ENCODE measurements around the gene VGLL3.

The VGLL3 gene

GRCh38 chr3:86948822-86949221, 42.1 kb downstream of the VGLL3 start:
- DNase-seq, result peak; percentile 68

- DNase-seq, result no peak
Measured at GRCh38 chr3:86942206-86942605, 48.7 kb downstream of the VGLL3 start.

- DNase-seq, result peak; percentile 84
Measured at GRCh38 chr3:86938416-86939105, 52.4 kb downstream of the VGLL3 start.

- DNase-seq, result peak; percentile 91
Measured at GRCh38 chr3:86937306-86937791, 53.6 kb downstream of the VGLL3 start.

GRCh38 chr3:86934851-86935250, 56.1 kb downstream of the VGLL3 start:
- DNase-seq, result no peak

GRCh38 chr3:86930831-86931230, 60.1 kb downstream of the VGLL3 start:
- DNase-seq, result peak; percentile 22

- no peak for DNase-seq
Measured at GRCh38 chr3:86930181-86930580, 60.8 kb downstream of the VGLL3 start.

GRCh38 chr3:86929046-86929445, 61.9 kb downstream of the VGLL3 start:
- peak; percentile 75 for DNase-seq

- DNase-seq, result peak; percentile 90
Measured at GRCh38 chr3:86923071-86923491, 67.9 kb downstream of the VGLL3 start.

GRCh38 chr3:86921971-86922680, 68.8 kb downstream of the VGLL3 start:
- peak; percentile 56 for DNase-seq

GRCh38 chr3:86914670-86915069, 76.3 kb downstream of the VGLL3 start:
- DNase-seq, result no peak

- no peak for DNase-seq
Measured at GRCh38 chr3:86913160-86913559, 77.8 kb downstream of the VGLL3 start.

- peak; percentile 34 for DNase-seq
Measured at GRCh38 chr3:86895202-86895601, 95.7 kb downstream of the VGLL3 start.

GRCh38 chr3:86890741-86891396, 100.1 kb downstream of the VGLL3 start:
- no peak for DNase-seq

Measured in EL (cell line).